Adrenal gland (tissue), 5 donors: ENCODE data around the gene PDIA2.

Experiments
- POLR2A ChIP-seq, 2 donors: fragments of 450-650 bp; IDR thresholded peaks; one replicate each; pipeline ENCODE4 v1.6.1; 2017; ENCODE audit warnings: antibody characterized with exemption in 2 of 2, mild to moderate bottlenecking in 2 of 2, moderate library complexity in 1 of 2
- TF ChIP-seq, protein P1 (sequence below), 6 experiments: fragments of 450-650 bp in 4 of 6; fragments of 200-600 bp in 2 of 6; sonication (generic) in 1 of 6; IDR thresholded peaks; 1 replicate in 5 of 6; 2 replicates in 1 of 6; pipeline versions ENCODE4 v1.5.1 to v1.8.0; 2016 to 2021; ENCODE audit warnings: antibody characterized with exemption in 6 of 6, mild to moderate bottlenecking in 2 of 6, moderate library complexity in 1 of 6
- donor health status: DM: no; HTN: no; CAD: no.

DNA sequence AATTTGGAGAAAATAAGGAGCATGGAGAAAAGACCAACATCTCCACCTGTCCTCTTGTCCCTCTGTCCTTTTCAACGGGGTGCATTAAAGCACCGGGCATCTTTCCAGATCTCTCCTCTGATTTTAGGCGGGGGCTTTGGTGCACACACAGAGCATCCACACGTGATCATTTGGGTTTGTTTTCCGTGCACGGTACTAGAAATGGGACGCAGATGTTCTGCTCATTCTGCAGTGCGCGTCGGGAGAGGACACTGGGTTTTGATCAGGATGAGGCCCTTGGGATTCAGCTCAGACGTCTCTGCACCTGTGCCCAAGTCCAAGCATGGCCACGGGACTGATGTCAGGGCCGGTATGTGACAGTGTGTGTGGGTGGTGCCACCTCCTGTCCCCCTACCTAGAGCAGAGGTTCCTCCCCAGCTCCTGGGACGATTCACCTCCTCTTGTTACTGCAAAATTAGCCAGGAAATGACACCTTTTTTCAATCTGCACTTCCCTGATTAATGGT lies 31.9 kb downstream of the PDIA2 start:
- TF ChIP-seq, protein P1, sequence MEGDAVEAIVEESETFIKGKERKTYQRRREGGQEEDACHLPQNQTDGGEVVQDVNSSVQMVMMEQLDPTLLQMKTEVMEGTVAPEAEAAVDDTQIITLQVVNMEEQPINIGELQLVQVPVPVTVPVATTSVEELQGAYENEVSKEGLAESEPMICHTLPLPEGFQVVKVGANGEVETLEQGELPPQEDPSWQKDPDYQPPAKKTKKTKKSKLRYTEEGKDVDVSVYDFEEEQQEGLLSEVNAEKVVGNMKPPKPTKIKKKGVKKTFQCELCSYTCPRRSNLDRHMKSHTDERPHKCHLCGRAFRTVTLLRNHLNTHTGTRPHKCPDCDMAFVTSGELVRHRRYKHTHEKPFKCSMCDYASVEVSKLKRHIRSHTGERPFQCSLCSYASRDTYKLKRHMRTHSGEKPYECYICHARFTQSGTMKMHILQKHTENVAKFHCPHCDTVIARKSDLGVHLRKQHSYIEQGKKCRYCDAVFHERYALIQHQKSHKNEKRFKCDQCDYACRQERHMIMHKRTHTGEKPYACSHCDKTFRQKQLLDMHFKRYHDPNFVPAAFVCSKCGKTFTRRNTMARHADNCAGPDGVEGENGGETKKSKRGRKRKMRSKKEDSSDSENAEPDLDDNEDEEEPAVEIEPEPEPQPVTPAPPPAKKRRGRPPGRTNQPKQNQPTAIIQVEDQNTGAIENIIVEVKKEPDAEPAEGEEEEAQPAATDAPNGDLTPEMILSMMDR (IDR thresholded peaks at IDR 0.05) = no peak
- no peak for TF ChIP-seq POLR2A (IDR thresholded peaks at IDR 0.05)
